Small intestine (tissue), 4 donors: Measurements from ENCODE around the gene CBR3. TPM values are rescaled to one million over a fixed set of nuclear protein-coding genes. Genes with fewer than 3 reads are reported as not detected.

Experiments used
- polyA plus RNA-seq, 4 donors: library from polyadenylated mRNA; stranded (reverse) in 3 of 4; unstranded in 1 of 4; fragments of 200-250 nt in 3 of 4; fragments of 120-200 nt in 1 of 4; gene quantifications; one replicate each; pipeline versions ENCODE4 v1.2.1 to v1.2.3, GENCODE V29; 2013
- donor health status: healthy with polysubstance abuse.
- donor health status: Bipolar disorder and iron deficiency.
- donor health status: healthy.

CBR3 gene
- polyA plus RNA-seq, 4 donors, result 0.54 to 9.0 (median 0.87) TPM

Other genes with a start within 250 kb of the CBR3 start
- gene SETD4, start 74.6 kb upstream of the CBR3 start, polyA plus RNA-seq, result 10 to 100 TPM in 3 of 4 donors, 1 to 10 TPM in 1; 8.9 to 20.6 (median 15.1) TPM
- gene CBR1, start 65.1 kb upstream of the CBR3 start, polyA plus RNA-seq, result 1,000 to 10,000 TPM in 2 of 4 donors, 100 to 1,000 TPM in 1, 10 to 100 TPM in 1; 60.5 to 1,932 (median 958) TPM
- 10 to 100 TPM in 3 of 4 donors, 1 to 10 TPM in 1; 8.4 to 19.1 (median 11.9) TPM for gene DOP1B, start 21.7 kb downstream of the CBR3 start, polyA plus RNA-seq
- gene MORC3, start 185.1 kb downstream of the CBR3 start, polyA plus RNA-seq, result 10 to 100 TPM in 2 of 4 donors, 1 to 10 TPM in 2; 8.6 to 27.5 (median 10.4) TPM